ENCODE results near the gene APP.

APP gene

DNA sequence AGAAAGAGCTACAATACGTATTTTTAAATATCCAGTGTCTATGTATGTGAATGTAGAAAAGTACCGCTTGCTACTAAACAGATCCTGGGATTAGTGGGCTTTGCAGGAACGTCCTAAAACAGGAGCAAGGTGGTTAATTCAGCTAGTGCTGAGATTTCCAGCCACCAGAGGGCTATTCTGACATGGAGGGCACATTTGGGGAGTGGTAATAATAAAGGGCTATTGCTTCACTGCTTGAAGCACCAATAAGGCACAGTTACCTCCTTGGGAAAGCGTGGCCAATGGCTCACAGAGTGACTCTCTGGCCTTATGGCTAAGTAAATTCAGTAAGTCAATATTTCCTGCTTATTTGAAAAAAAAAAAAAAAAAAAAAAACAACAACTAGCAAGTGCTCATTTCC, 283.4 kb downstream of the APP start:
- in situ Hi-C loops (cut with MboI; ENCODE audit: low sequenced_read_pairs): loop anchor here (25.0 kb wide), 1 partner anchor 825 kb away; no protein-coding TSS in a partner anchor

- in situ Hi-C loops (cut with MboI; ENCODE audit: low sequenced_read_pairs): loop anchor here (25.0 kb wide), 1 partner anchor 826 kb away; no protein-coding TSS in a partner anchor
Observed at GRCh38 chr21:25885880-25886279, 284.7 kb downstream of the APP start.

DNA sequence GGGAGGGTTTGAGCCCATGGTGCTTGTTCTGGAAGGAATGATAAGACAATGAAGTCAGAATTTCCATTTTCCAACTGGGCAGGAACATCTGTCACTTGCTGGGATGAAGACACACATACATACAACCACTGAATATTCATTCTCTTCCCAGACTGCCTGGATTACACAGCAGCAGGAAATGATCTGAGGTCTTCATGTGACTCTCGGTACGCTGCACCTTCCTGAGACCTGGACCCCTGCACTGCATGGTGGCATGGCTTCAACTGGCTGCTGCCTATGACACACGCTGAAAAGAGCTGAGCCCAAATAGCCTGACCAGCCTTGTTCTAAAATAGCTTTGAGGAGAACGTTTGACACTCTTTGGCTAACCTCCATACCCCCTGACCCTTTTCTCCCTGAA, 285.2 kb downstream of the APP start:
- in situ Hi-C loops (cut with MboI; ENCODE audit: low sequenced_read_pairs): loop anchor here (25.0 kb wide), 1 partner anchor 827 kb away; no protein-coding TSS in a partner anchor

- in situ Hi-C loops (cut with MboI; ENCODE audit: low sequenced_read_pairs): loop anchor here (25.0 kb wide), 1 partner anchor 828 kb away; no protein-coding TSS in a partner anchor
Observed at GRCh38 chr21:25884311-25884710, 286.3 kb downstream of the APP start.

- in situ Hi-C loops (cut with MboI; ENCODE audit: low sequenced_read_pairs): loop anchor here (25.0 kb wide), 1 partner anchor 831 kb away; no protein-coding TSS in a partner anchor
Observed at GRCh38 chr21:25881524-25882376, 288.8 kb downstream of the APP start.

- in situ Hi-C loops (cut with MboI; ENCODE audit: low sequenced_read_pairs): loop anchor here (25.0 kb wide), 1 partner anchor 833 kb away; no protein-coding TSS in a partner anchor
Observed at GRCh38 chr21:25879203-25879602, 291.4 kb downstream of the APP start.

DNA sequence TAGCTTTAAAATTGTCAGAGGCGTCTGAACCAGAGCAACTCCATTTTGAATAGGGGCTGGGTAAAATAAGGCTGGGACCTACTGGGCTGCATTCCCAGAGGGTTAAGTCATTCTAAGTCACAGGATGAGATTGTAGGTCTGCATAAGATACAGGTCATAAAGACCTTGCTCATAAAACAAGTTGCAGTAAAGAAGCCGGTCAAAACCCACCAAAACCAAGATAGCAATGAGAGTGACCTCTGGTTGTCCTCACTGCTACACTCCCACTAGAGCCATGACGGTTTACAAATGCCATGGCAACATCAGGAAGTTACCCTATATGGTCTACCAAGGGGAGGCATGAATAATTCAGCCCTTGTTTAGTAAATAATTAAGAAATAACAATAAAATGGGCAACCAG, 292.2 kb downstream of the APP start:
- in situ Hi-C loops (cut with MboI; ENCODE audit: low sequenced_read_pairs): loop anchor here (25.0 kb wide), 1 partner anchor 834 kb away; no protein-coding TSS in a partner anchor

DNA sequence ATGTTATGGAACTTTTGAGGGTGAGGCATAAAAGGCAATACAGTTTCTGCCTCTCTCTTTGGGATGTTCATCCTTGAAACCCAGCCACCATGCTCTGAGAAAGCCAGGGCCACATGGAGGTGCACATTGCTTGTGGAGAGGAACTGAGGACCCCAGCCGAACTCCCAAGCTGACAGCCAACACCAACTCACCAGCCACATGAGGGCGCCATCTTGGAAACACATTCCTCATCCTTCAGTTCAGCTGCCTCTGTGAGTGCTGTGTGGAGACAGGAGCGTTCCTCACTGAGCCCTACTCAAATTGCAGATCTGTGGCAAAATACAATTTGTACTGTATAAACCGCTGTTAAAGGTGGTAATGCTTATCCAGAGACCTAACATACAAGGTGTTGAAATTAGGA, 298.3 kb downstream of the APP start:
- in situ Hi-C loops (cut with MboI; ENCODE audit: low sequenced_read_pairs): loop anchor here (25.0 kb wide), 1 partner anchor 260 kb away; the partner anchor contains the start of gene MRPL39

- in situ Hi-C loops (cut with MboI; ENCODE audit: low sequenced_read_pairs): loop anchor here (25.0 kb wide), 1 partner anchor 259 kb away; the partner anchor contains the start of gene MRPL39
Observed at GRCh38 chr21:25871566-25871965, 299.0 kb downstream of the APP start.

- in situ Hi-C loops (cut with MboI; ENCODE audit: low sequenced_read_pairs): loop anchor here (25.0 kb wide), 1 partner anchor 258 kb away; the partner anchor contains the start of gene MRPL39
Observed at GRCh38 chr21:25870084-25870483, 300.5 kb downstream of the APP start.

- in situ Hi-C loops (cut with MboI; ENCODE audit: low sequenced_read_pairs): loop anchor here (25.0 kb wide), 1 partner anchor 255 kb away; the partner anchor contains the start of gene MRPL39
Observed at GRCh38 chr21:25867061-25867460, 303.5 kb downstream of the APP start.

- in situ Hi-C loops (cut with MboI; ENCODE audit: low sequenced_read_pairs): loop anchor here (25.0 kb wide), 1 partner anchor 251 kb away; the partner anchor contains the start of gene MRPL39
Observed at GRCh38 chr21:25863747-25864146, 306.8 kb downstream of the APP start.

GRCh38 chr21:25863031-25863430, 307.5 kb downstream of the APP start:
- in situ Hi-C loops (cut with MboI; ENCODE audit: low sequenced_read_pairs): loop anchor here (25.0 kb wide), 1 partner anchor 251 kb away; the partner anchor contains the start of gene MRPL39

DNA sequence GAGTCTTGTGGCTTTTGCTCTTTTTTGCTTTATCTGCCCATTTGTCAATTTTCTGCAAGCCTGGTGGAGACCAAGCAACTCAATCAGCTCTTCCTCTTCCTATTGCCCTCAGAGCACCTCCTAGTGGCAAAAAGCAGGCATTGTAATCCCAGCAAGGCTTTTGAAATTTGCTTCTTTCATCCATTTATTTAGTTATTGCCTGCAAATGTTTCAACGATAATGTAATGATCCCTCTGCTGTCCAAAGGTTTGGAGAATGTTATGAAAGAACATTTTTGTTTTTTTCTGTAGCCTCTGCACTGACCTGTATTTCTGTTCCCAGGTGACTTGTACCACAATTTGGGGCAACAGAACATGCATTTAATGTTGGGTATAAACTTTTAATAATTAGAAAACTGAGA, 308.0 kb downstream of the APP start:
- in situ Hi-C loops (cut with MboI; ENCODE audit: low sequenced_read_pairs): loop anchor here (25.0 kb wide), 1 partner anchor 250 kb away; the partner anchor contains the start of gene MRPL39

DNA sequence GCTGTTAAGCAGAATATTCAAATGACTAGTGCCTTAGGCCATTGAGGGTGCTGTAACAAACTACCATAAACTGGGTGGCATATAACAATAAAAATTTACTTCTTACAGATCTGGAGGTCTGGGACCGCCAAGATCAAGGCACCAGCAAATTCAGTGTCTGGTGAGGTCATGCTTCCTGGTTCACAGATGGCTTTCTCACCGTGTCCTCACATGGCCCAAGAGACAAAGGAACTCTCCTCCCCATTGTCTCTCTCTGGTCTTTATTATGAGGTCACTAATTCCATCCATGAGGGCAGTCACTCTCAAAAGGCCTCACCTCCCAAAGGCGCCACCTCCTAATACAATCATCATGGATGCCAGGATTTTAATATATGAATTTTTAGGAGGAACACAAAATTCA, 308.5 kb downstream of the APP start:
- in situ Hi-C loops (cut with MboI; ENCODE audit: low sequenced_read_pairs): loop anchor here (25.0 kb wide), 1 partner anchor 250 kb away; the partner anchor contains the start of gene MRPL39

DNA sequence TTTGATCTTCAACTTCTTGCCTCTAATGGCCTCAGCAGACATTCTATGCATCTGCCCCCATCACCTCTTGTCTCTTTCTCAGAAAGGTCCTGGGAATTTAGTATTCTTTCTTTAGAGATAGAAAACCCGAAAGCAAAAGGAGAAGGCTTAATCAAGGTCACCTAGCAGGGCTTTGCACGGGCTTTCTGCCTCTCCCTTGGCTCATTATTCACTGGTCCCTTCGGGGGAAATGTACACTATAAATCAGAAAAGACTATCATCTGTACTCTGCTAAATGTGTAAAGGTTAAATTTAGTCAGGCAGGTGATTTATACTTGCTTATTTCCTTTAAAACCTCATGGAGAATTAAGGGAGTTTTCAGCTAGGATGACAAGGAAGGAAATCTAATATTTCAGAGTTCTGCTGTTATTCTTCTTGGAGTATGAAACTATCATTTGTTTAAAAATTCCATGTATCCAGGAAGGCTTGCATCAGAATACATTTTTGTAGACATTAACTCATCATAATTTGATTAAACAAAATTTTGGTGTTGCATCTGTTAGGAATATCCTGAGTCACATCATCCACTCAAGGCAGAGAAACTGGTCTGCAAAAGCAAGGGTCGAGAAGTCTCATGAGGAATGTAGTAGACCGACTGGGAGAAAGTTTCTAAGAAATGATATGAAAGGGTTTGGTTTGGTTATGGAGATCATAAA, 311.2 kb downstream of the APP start:
- in situ Hi-C loops (cut with MboI; ENCODE audit: low sequenced_read_pairs): loop anchor here (25.0 kb wide), 1 partner anchor 247 kb away; the partner anchor contains the start of gene MRPL39

DNA sequence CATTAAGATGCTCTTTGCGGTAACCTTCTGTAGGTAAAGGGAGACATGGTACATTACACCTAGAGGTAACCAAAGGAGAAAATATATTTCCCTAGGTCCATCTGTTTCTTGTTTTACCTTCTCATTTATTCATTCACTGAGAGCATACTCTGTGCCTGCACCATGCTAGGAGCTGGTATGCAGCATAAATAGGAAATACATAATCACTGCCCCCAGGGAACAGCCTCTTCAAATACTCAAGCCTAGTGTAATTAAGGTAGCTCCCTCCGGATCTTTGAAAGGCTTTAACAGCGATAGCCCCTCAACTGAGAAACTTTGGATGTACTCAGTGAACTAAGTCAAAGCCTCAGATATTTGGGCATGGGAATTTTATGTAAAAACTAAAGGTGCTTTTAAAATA, 312.2 kb downstream of the APP start:
- in situ Hi-C loops (cut with MboI; ENCODE audit: low sequenced_read_pairs): loop anchor here (25.0 kb wide), 1 partner anchor 246 kb away; the partner anchor contains the start of gene MRPL39

DNA sequence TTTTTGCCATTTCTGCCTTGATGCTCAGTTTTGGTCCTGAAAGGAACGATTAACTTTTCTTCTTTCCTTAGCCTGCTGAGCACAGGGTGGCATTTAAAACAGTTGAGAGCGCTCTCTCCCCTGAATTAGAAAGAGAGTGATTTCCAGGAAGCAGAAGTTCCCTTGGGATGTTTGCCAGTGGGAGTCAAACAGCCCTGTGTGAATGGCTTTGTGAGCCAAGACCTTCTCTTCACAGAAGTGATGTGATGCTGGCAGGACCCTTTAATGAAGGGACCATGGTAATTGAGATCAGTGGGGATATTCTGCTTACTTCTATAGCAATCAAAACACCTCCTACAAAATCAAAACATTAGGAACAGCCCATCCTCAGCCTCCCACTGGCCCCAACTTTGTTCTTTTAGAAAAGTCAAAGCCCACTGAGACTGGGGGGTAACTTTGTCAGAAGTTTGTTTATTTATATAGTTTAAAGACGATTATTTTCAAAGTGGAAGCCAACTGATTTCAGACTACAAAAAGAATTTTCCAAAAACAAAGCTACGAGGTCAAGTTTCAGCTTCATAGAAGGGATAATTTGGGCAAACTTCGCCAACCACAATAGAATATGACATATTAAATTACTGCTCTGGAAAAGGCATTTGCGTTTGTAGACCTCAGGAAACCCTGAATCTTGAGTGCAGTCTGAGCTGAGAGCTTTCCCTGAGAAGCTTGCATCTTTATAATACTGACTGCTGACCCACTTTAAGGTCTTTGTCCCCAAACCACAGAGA, 313.1 kb downstream of the APP start:
- in situ Hi-C loops (cut with MboI; ENCODE audit: low sequenced_read_pairs): loop anchor here (25.0 kb wide), 1 partner anchor 245 kb away; the partner anchor contains the start of gene MRPL39

- in situ Hi-C loops (cut with MboI; ENCODE audit: low sequenced_read_pairs): loop anchor here (25.0 kb wide), 1 partner anchor 243 kb away; the partner anchor contains the start of gene MRPL39
Observed at GRCh38 chr21:25855576-25855975, 315.0 kb downstream of the APP start.

Measured in HL-60/S4 treated with retinoic acid at 250 ng/mL for 4 days and 3 days (cell line).